Subcutaneous adipose tissue (tissue), 4 donors: ENCODE results near the gene SH3RF2. TPM values are rescaled to one million over a fixed set of nuclear protein-coding genes. Genes with fewer than 3 reads are reported as not detected.

Experiments
- CTCF ChIP-seq: fragments of 450-650 bp; IDR thresholded peaks from one replicate; pipeline ENCODE4 v1.5.1; 2016; ENCODE audit warnings: low read depth, mild to moderate bottlenecking, control low read depth, antibody characterized with exemption, moderate library complexity
- total RNA-seq, 4 donors: library from RNA; depleted of rRNA; stranded (reverse); fragments of >200 nt; gene quantifications; one replicate each; pipeline ENCODE4 v1.1.0, GENCODE V29; 2016

Gene SH3RF2
- total RNA-seq, 4 donors from 2014 or later: 0.33 to 5.3 (median 3.0) TPM

GRCh38 chr5:146049704-146050026 lies 113.3 kb downstream of the SH3RF2 start:
- no peak for TF ChIP-seq CTCF

- TF ChIP-seq CTCF: no peak
Observed at GRCh38 chr5:146050086-146050485, 113.7 kb downstream of the SH3RF2 start.

GRCh38 chr5:146051678-146052077 lies 115.3 kb downstream of the SH3RF2 start:
- TF ChIP-seq CTCF: no peak

- no peak for TF ChIP-seq CTCF
Observed at GRCh38 chr5:146052780-146053179, 116.4 kb downstream of the SH3RF2 start.

GRCh38 chr5:146055432-146055831 lies 119.1 kb downstream of the SH3RF2 start:
- no peak for TF ChIP-seq CTCF

- TF ChIP-seq CTCF: no peak
Observed at GRCh38 chr5:146059460-146060220, 123.3 kb downstream of the SH3RF2 start.

- TF ChIP-seq CTCF: no peak
Observed at GRCh38 chr5:146060221-146060585, 123.8 kb downstream of the SH3RF2 start.
